H9 (cell line): ENCODE measurements around the gene RARB. TPM values are rescaled to one million over a fixed set of nuclear protein-coding genes. Genes with fewer than 3 reads are reported as not detected.

Experiments used
- DNase-seq: peaks from one replicate; pipeline ENCODE4 v3.0.0-alpha.2; 2017
- H2AFZ ChIP-seq: one replicate; pipeline ENCODE4 v1.6.1; 2013; ENCODE audit warnings: mild to moderate bottlenecking, low read length, control low read depth, moderate library complexity
- H2AK5ac ChIP-seq: 2 replicates; pipeline ENCODE4 v1.6.1; 2013; ENCODE audit warnings: low read length, control low read depth, mixed read lengths; ENCODE audit not compliant: insufficient read length
- H2BK120ac ChIP-seq: one replicate; pipeline ENCODE4 v1.6.1; 2013; ENCODE audit warnings: low read depth, mild to moderate bottlenecking, low read length, control low read depth, inconsistent platforms; ENCODE audit not compliant: poor library complexity, severe bottlenecking
- H2BK12ac ChIP-seq: 2 replicates; pipeline ENCODE4 v1.6.1; 2013; ENCODE audit warnings: low read length, control low read depth, mixed read lengths, low read depth; ENCODE audit not compliant: insufficient read length
- H2BK15ac ChIP-seq: 2 replicates; pipeline ENCODE4 v1.6.1; 2013; ENCODE audit warnings: low read depth, low read length, control low read depth
- H2BK20ac ChIP-seq: one replicate; pipeline ENCODE4 v1.6.1; 2013; ENCODE audit warnings: low read depth, mild to moderate bottlenecking, low read length, control low read depth, inconsistent platforms; ENCODE audit not compliant: poor library complexity, severe bottlenecking
- H2BK5ac ChIP-seq: 2 replicates; pipeline ENCODE4 v1.6.1; 2013; ENCODE audit warnings: low read length, control low read depth, mixed read lengths; ENCODE audit not compliant: insufficient read length
- H3K14ac ChIP-seq: 2 replicates; pipeline ENCODE4 v1.6.1; 2013; ENCODE audit warnings: low read length, control low read depth; ENCODE audit not compliant: insufficient read depth
- H3K18ac ChIP-seq: 2 replicates; pipeline ENCODE4 v1.6.1; 2013; ENCODE audit warnings: low read depth, mild to moderate bottlenecking, mixed read lengths, low read length, control low read depth; ENCODE audit not compliant: insufficient read length
- H3K23ac ChIP-seq: 2 replicates; pipeline ENCODE4 v1.6.1; 2013; ENCODE audit warnings: low read length, control low read depth, mixed read lengths, low read depth; ENCODE audit not compliant: insufficient read length
- H3K23me2 ChIP-seq: 2 replicates; pipeline ENCODE4 v1.6.1; 2013; ENCODE audit warnings: low read depth, mild to moderate bottlenecking, mixed read lengths, low read length, control low read depth; ENCODE audit not compliant: insufficient read length, poor library complexity, severe bottlenecking
- H3K27ac ChIP-seq: 2 replicates; pipeline ENCODE4 v1.5.1; 2013; ENCODE audit warnings: low read length, control low read depth, mixed read lengths, low read depth; ENCODE audit not compliant: insufficient read length
- H3K27me3 ChIP-seq: 2 replicates; pipeline ENCODE4 v1.6.1; 2013; ENCODE audit warnings: low read length, control low read depth, inconsistent platforms; ENCODE audit not compliant: insufficient read depth
- H3K4ac ChIP-seq: 2 replicates; pipeline ENCODE4 v1.6.1; 2013; ENCODE audit warnings: low read depth, mild to moderate bottlenecking, control low read depth, inconsistent platforms, low read length, moderate library complexity
- H3K4me1 ChIP-seq: 2 replicates; pipeline ENCODE4 v1.6.1; 2013; ENCODE audit warnings: low read length, control low read depth, inconsistent platforms; ENCODE audit not compliant: insufficient read depth
- H3K4me2 ChIP-seq: 2 replicates; pipeline ENCODE4 v1.6.1; 2013; ENCODE audit warnings: low read length, control low read depth, mixed read lengths; ENCODE audit not compliant: insufficient read length, insufficient read depth
- H3K56ac ChIP-seq: 2 replicates; pipeline ENCODE4 v1.6.1; 2013; ENCODE audit warnings: low read depth, mild to moderate bottlenecking, mixed read lengths, low read length, control low read depth; ENCODE audit not compliant: insufficient read length
- H3K79me1 ChIP-seq: 2 replicates; pipeline ENCODE4 v1.6.1; 2013; ENCODE audit warnings: low read depth, mild to moderate bottlenecking, moderate library complexity, low read length, control low read depth, inconsistent platforms; ENCODE audit not compliant: insufficient read depth, poor library complexity, severe bottlenecking
- H3K79me2 ChIP-seq: 2 replicates; pipeline ENCODE4 v1.6.1; 2013; ENCODE audit warnings: low read length, control low read depth, inconsistent platforms; ENCODE audit not compliant: insufficient read depth
- H3K9ac ChIP-seq: 2 replicates; pipeline ENCODE4 v1.6.1; 2013; ENCODE audit warnings: low read length, control low read depth, mixed read lengths; ENCODE audit not compliant: insufficient read length; ENCODE audit errors: extremely low read depth
- H3K9me3 ChIP-seq: one replicate; pipeline ENCODE4 v1.6.1; 2013; ENCODE audit warnings: low read depth, low read length, inconsistent platforms; ENCODE audit not compliant: control insufficient read depth
- H3T11ph ChIP-seq: one replicate; pipeline ENCODE4 v1.6.1; 2013; ENCODE audit warnings: mild to moderate bottlenecking, low read length, control low read depth, inconsistent platforms
- H4K20me1 ChIP-seq: one replicate; pipeline ENCODE4 v1.6.1; 2013; ENCODE audit not compliant: control insufficient read depth, insufficient read length, insufficient read depth
- H4K5ac ChIP-seq: 2 replicates; pipeline ENCODE4 v1.6.1; 2013; ENCODE audit warnings: low read depth, mild to moderate bottlenecking, mixed read lengths, low read length, control low read depth; ENCODE audit not compliant: insufficient read length
- H4K8ac ChIP-seq: replicated peaks from 2 replicates; pipeline ENCODE4 v1.6.1; 2013; ENCODE audit warnings: low read length, control low read depth, mixed read lengths, low read depth; ENCODE audit not compliant: insufficient read length
- H4K91ac ChIP-seq: 2 replicates; pipeline ENCODE4 v1.6.1; 2013; ENCODE audit warnings: low read depth, mild to moderate bottlenecking, moderate library complexity, mixed read lengths, low read length, control low read depth; ENCODE audit not compliant: insufficient read length
- H3K27ac Mint-ChIP-seq, 3 experiments: 2 replicates in 2 of 3; 3 replicates in 1 of 3; pipeline ENCODE4 v1.8.0; 2020 to 2021; ENCODE audit warnings: mixed read lengths in 3 of 3, mild to moderate bottlenecking in 1 of 3, moderate library complexity in 1 of 3
- H3K27me3 Mint-ChIP-seq: 2 replicates; pipeline ENCODE4 v1.8.0; 2021; ENCODE audit warnings: low read depth, mild to moderate bottlenecking, moderate library complexity, mixed read lengths
- H3K36me3 Mint-ChIP-seq, 3 experiments: 2 replicates in 2 of 3; 3 replicates in 1 of 3; pipeline ENCODE4 v1.8.0; 2020 to 2021; ENCODE audit warnings: low read depth in 3 of 3, mixed read lengths in 3 of 3; ENCODE audit not compliant: insufficient read depth in 1 of 3
- H3K4me1 Mint-ChIP-seq, 2 experiments: 2 replicates each; pipeline ENCODE4 v1.8.0; 2020; ENCODE audit warnings: mixed read lengths in 2 of 2
- H3K4me3 Mint-ChIP-seq, 2 experiments: 2 replicates in 1 of 2; 3 replicates in 1 of 2; pipeline ENCODE4 v1.8.0; 2020 to 2021; ENCODE audit warnings: mild to moderate bottlenecking in 2 of 2, mixed read lengths in 2 of 2, moderate library complexity in 1 of 2
- H3K9me3 Mint-ChIP-seq, 2 experiments: 2 replicates in 1 of 2; 3 replicates in 1 of 2; pipeline ENCODE4 v1.8.0; 2020; ENCODE audit warnings: mild to moderate bottlenecking in 2 of 2, mixed read lengths in 2 of 2, moderate library complexity in 1 of 2
- CTCF ChIP-seq: fragments of 200-600 bp; sonication (generic); conservative IDR thresholded peaks from 3 replicates; pipeline ENCODE4 v1.8.0; 2021; ENCODE audit warnings: antibody characterized with exemption, mild to moderate bottlenecking
- WGBS: extraction: QIAGEN DNeasy Blood & Tissue Kit; methylation state at CpG from one replicate; pipeline ENCODE4 v1.1.7; 2013; ENCODE audit warnings: missing lambda C conversion rate, low lambda C conversion rate, mixed read lengths; ENCODE audit not compliant: insufficient read length; ENCODE audit errors: extremely low coverage; 5-methylcytosine and 5-hydroxymethylcytosine counted together
- total RNA-seq: library from RNA; stranded (reverse); gene quantifications from 2 replicates; pipeline ENCODE4 v1.2.1, GENCODE V29; 2021

The RARB gene
- total RNA-seq, 1 experiment from 2014 or later: 0.22 TPM

GRCh38 chr3:25633919-25634318, 205.9 kb downstream of the RARB start:
- no peak for DNase-seq
- Histone ChIP-seq H3K9ac (no peak overlapping the region), H3K4me2 (no peak overlapping the region), H2BK15ac (no peak overlapping the region), H4K5ac (no peak overlapping the region), H3T11ph (no peak overlapping the region), H2BK5ac (no peak overlapping the region), H3K23ac (no peak overlapping the region), H2BK12ac (no peak overlapping the region), H4K91ac (no peak overlapping the region), H3K79me2 (no peaks in the 10 kb centered on the region), H2BK120ac (no peak overlapping the region), H3K18ac (no peak overlapping the region), H2AFZ (no peak overlapping the region), H3K79me1 (no peaks in the 10 kb centered on the region), H3K56ac (no peak overlapping the region), H3K4me1 (no peaks in the 10 kb centered on the region), H2BK20ac (no peak overlapping the region), H3K14ac (no peak overlapping the region), H3K27ac (no peak overlapping the region), H3K27me3 (no peaks in the 10 kb centered on the region), H3K4ac (no peak overlapping the region), H3K23me2 (no peaks in the 10 kb centered on the region), H4K8ac (no peak overlapping the region), H4K20me1 (no peaks in the 10 kb centered on the region), H2AK5ac (no peak overlapping the region), H3K9me3 (no peaks in the 10 kb centered on the region)
- 100% methylated on average over 2 of the region's 3 CpGs for WGBS
- H3K4me3 Mint-ChIP-seq: no peak overlapping the region
- H3K27ac Mint-ChIP-seq: no peak overlapping the region
- H3K9me3 Mint-ChIP-seq: no peaks in the 10 kb centered on the region
- TF ChIP-seq CTCF: no peak
- no peaks in the 10 kb centered on the region for H3K27me3 Mint-ChIP-seq
- H3K36me3 Mint-ChIP-seq: peaks cover 17 to 75% (median 66%) of the 10 kb centered on the region in 3 experiments; a peak in 6 of 7 replicates
- peaks cover 0 to 2% of the 10 kb centered on the region in 2 experiments; a peak in 1 of 4 replicates for H3K4me1 Mint-ChIP-seq
